22Rv1 (cell line): ENCODE data around the gene CST8.

Experiments
- H3K27ac ChIP-seq: fragments of 450-650 bp; 2 replicates; pipeline ENCODE4 v1.5.1; 2017
- CTCF ChIP-seq: fragments of 450-650 bp; IDR thresholded peaks from 2 replicates; pipeline ENCODE4 v1.5.1; 2017; ENCODE audit warnings: mild to moderate bottlenecking
- ZFX ChIP-seq: fragments of 450-650 bp; IDR thresholded peaks from 2 replicates; pipeline ENCODE4 v1.6.1; 2017; ENCODE audit warnings: antibody characterized with exemption, borderline replicate concordance

The CST8 gene

GRCh38 chr20:23497536-23497935, 6.6 kb downstream of the CST8 start:
- TF ChIP-seq CTCF (no peak), ZFX (no peak)
- H3K27ac ChIP-seq, result no peak overlapping the region

- H3K27ac ChIP-seq, result no peak overlapping the region
- TF ChIP-seq ZFX, result no peak
- TF ChIP-seq CTCF, result no peak
These were observed 11.0 kb downstream of the CST8 start for GRCh38 chr20:23501926-23502325.

- H3K27ac ChIP-seq, result no peak overlapping the region
- no peak for TF ChIP-seq ZFX
- TF ChIP-seq CTCF, result no peak
These were observed 12.7 kb downstream of the CST8 start for GRCh38 chr20:23503649-23504048.

- TF ChIP-seq CTCF (no peak), ZFX (no peak)
- no peak overlapping the region for H3K27ac ChIP-seq
These were observed 16.4 kb downstream of the CST8 start for GRCh38 chr20:23507346-23507745.

- TF ChIP-seq ZFX, result no peak
- TF ChIP-seq CTCF, result no peak
- H3K27ac ChIP-seq, result no peak overlapping the region
These were observed 17.7 kb downstream of the CST8 start for GRCh38 chr20:23508449-23509229.

DNA sequence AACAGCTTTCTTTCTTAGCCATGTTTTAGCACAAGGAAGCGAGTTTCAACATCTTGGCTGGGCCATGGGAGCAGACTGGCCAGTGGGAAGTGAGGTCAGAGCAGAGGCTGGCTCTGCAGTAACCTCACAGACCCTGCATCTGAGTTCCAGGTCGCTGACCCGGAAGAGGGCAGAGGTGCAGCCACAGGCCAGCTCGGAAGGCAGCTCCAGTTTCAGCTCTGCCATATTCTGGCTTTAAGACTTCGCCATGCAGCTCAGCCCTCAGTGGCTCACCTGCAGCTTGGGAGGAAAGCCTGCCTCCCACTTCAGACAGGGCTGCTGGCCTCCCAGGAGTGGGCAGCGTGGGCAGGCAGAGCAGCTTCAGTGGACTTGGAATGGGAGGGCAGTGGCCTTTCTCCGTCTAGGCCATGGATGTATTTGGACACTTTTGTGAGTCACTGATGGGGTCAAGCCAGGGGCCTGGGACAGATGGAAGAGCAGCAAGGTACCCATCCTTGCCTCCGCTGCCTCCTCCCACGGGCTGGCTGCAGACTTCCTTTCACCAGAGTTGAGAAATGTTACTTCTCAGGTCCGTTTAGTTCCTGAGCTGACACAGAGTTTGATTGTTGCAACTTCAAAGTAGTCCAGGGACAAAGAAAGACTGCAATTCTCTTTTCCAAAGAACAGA, 18.5 kb downstream of the CST8 start:
- no peak overlapping the region for H3K27ac ChIP-seq
- TF ChIP-seq ZFX (no peak), CTCF (no peak)

DNA sequence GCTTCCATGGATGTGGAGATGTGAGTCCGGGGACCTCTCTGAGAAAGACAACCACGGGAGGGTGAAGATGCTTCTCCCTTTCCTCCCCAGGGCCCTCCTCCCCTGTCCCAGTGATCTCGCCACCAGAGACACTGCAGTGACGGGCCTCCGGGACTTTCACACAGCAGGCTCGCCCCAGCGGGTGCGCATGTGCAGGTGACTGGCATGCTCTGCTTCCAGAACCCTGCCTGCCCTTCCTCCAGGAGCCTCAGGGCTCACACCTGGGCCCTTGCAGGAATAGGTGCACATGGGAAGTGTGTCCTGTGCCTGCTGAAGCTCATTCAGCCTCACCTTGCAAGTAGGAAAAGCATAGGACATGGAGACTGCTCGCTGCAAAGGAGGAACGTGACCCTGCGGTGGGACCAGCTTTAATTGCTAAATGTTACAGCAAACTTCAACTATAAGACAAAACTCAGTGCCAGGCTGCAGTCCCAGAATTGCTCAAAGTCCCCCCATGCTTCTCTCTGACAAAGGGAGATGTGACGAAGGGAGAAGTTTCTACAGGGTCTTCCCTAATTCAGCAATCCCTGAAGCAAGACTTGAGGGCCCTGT, 19.2 kb downstream of the CST8 start:
- H3K27ac ChIP-seq, result no peak overlapping the region
- TF ChIP-seq CTCF, result no peak
- no peak for TF ChIP-seq ZFX
